HTR-8/SVneo (cell line): ENCODE measurements around the gene DNAJC3.
"Not testable (repeated sequence)": the region's sequence is repeated elsewhere in the genome, so short reads cannot be mapped to it uniquely, and the experiment has no call there.

Experiments used
- DNase-seq: peaks from one replicate; pipeline ENCODE4 v3.0.0; 2011; ENCODE audit warnings: low spot score, mixed read lengths; ENCODE audit not compliant: insufficient read length
- FAIRE-seq: peaks from 2 replicates; lab custom pipeline; 2011; peaks lifted over from hg19 to GRCh38; lab: Jason Lieb, UNC

DNAJC3 gene

DNA sequence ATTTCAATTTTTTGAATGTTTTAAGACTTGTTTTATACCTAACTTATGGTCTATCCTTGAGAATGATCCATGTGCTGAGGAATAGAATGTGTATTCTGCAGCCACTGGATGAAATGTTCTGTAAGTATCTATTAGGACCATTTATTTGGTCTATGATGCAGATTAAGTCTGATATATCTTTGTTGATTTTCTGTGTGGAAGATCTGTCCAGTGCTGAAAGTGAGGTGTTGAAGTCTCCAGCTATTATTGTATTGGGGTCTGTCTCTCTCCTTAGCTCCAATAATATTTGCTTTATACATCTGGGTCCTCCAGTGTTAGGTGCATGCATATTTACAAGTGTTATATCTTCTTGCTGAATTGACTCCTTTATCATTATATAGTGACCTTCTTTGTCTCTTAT, 9.7 kb upstream of the DNAJC3 start:
- FAIRE-seq, DNase-seq: not testable (repeated sequence)

DNA sequence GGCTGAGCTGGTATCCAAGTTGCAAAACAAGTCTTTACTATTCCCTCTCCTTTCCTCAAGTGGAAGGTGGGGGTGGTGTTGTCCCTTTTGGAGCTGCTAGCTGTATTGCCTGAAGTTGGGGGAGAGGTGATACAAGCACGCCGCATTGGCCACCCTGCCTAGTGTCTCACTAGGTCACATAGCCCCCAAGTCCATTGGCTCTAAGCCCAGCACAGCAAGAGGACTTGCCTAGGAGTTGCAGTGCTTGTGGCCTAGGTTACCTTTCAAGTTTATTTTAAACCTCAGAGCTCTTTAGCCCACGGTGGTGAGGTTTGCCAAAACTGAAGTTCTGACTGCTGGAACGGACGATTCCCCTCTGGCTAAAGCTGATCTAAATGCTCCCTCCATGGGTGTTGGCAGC, 5.3 kb upstream of the DNAJC3 start:
- FAIRE-seq: no peak
- DNase-seq: no peak

DNA sequence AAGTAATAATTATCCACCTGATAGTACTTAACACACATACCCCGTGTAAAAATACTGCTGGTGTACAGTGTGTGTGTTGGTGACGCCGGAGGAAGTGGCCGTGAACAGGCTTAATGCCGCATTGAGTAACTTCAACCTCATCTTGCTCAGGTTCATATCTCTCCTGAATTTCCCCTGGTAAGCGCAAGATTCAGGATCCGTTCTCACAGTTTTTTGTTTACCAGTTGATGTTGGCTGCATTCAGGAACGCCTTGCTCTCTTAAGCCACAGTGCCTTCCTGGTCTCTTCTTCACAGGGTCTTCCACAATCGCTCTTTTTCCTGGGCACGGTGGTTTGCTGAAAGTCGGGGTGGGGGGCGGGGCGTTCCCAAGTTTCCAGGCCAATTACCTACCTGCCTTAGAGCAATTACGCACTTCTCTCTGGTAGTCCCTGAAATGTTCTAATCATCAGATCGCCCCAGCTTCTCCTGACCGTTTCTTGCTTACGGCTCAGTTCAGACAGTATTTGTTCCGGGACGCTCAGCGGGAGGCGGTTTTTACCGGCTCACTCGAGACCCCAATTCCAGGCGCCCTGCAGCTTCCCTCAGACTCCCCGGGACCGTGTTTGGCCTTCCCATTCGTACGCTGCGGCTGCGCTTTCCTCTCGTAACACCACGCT, 706 bp upstream of the DNAJC3 start:
- DNase-seq: no peak

DNA sequence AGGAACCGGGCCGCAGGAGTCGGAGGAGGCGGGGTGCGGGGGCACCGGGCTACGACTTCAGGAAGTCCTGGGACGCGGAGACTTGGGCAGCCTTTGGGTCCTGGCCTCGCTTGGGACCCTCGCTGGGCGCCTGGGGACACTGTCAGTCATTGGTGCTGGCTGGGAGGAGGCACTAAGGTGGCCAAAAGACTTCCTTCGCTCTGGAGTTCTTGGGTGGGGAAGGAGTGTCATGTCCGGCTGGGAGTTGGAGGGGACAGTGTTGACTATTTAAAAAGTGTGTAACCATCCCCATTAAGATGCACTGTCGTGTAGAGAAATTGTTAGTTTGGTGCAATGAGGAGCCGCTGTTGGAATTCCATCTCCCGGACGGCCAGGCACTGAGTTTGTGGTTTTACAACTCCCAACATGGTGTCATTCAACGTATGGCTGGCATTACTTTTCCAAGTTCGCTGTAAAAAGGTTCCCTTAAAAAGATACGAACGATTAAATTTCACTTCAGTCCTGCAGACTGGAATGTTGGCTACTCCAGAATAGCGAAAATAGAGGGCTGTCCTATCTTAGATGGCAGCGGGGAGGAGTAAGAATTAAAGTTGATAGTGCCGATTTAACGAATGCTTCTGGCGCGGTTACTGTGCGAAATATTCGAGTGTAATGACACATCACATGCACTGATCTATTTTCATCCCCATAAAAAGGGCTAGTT, 776 bp downstream of the DNAJC3 start:
- FAIRE-seq (no peak), DNase-seq (no peak)

More for the DNA sequence above, 706 bp upstream of the DNAJC3 start:
- FAIRE-seq: no peak

DNA sequence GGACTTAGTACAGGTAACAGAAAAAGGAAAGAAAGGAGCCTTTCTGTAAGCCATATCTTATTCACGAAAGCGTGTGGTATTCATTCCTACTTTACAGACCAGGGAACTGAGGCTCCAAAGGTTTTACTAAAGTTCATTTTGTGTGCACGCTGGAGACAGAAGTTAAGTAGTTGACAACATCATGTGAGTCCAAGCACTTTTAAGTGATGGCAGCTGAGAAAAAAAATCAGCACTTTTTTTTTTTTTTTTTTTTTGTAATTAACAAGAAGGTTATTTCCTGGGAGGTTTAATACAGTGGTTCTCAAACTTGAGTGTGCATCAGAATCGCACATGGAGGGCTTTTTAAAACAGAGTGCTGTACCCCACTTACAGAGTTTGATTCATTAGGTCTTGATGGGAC, 2.0 kb downstream of the DNAJC3 start:
- FAIRE-seq (no peak), DNase-seq (no peak)

DNA sequence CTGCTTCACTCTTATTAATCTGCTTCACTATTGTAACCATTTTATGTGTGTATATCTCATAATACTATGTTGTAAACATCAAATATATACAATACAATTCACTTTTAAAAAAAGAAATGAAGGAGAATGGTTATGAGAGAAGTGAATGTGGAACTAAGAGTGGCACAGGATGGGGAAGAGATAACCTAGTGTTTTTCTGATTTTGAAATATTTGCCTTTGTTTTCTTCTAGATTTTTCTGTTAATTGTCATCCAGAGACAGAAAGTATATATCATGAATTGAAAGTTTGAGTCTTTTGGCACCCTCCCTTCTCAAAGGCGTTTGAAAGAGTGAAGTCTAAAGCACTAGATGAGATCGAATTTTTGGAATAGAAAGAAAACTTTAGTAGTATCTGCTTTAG, 2.8 kb downstream of the DNAJC3 start:
- no peak for DNase-seq
- FAIRE-seq: no peak

DNA sequence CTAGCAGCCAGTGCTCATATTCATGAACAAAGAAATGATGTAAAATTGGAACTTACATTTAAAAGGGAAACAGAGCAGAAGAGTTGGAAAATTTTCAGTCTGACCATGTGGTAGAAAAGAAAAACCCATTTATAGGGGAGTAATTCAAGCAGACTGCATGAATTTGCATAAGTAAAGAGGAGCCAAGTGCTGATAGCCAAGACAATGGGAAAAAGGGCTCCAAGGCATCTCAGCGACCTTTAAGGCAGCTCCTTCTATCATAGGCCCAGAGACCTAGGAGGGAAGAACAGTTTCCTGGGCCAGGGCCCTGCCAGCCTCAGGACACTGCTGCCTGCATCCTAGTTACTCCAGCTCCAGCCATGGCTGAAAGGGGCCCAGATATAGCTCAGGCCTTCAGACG, 7.5 kb downstream of the DNAJC3 start:
- FAIRE-seq (no peak), DNase-seq (no peak)

DNA sequence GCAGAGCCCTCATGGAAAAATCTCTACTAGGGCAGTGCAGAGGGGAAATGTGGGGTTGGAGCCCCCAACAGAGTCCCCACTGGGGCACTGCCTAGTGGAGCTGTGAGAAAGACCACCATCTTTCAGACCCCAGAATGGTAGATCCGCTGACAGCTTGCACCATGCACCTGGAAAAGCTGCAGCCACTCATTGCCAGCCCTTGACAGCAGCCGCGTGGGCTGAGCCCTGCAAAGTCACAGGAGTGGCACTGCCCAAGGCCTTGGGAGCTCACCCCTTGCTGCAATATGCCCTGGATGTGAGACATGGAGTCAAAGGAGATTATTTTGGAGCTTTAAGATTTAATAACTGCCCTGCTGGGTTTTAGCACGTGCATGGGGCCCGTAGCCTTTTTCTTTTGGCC, 8.0 kb downstream of the DNAJC3 start:
- DNase-seq, FAIRE-seq: not testable (repeated sequence)

DNA sequence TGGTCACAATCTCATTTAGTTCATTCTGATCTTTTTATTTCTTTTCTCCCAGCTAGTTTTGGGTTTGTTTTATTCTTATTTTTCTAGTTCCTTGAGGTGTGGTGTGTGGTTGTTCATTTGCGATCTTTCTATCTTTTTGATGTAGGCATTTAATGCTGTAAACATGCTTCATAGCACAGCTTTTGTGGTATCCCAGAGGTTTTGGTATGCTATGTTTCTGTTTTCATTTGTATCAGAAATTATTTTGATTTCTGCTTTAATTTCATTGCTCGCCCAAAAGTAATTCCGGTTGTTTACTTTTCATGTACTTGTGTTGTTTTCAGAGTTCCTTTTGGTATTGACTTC, 12.6 kb downstream of the DNAJC3 start:
- DNase-seq (no peak), FAIRE-seq (no peak)

DNA sequence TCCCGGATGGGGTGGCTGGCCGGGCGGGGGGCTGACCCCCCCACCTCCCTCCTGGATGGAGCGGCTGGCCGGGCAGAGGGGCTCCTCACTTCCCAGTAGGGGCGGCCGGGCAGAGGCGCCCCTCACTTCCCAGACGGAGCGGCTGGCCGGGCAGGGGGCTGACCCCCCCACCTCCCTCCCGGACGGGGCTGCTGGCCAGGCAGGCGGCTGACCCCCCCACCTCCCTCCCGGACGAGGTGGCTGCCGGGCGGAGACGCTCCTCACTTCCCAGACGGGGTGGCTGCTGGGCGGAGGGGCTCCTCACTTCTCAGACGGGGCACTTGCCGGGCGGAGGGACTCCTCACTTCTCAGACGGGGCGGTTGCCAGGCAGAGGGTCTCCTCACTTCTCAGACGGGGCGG, 14.0 kb downstream of the DNAJC3 start:
- not testable (repeated sequence) for DNase-seq, FAIRE-seq

DNA sequence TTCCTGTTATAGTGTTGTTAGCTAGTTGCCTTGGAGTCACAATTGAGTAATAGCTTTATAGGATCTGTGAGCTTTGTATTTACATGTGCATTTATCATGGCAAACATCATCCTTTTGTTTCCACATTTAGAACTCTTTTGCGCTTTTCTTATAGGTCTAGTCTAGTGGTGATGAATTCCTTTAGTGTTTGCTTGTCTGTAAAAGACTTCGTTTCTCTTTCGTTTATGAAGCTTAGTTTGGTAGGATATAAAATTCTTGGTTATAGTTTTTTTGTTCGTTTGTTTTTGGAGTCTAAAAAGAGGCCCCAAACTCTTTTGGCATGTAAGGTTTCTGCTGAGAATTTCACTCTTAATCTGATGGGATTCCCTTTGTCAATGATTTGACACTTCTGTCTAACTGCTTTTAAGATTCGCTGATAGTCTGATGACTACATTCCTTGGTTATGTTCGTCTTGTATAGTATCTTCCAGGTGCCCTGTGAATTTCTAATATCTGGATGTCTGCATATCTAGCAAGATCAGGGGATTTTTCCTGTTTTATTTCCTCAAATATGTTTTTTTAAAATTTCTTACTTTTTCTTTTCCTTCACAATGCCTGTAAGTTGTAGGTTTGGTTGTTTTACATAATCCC, 20.2 kb downstream of the DNAJC3 start:
- FAIRE-seq: no peak
- DNase-seq: no peak

DNA sequence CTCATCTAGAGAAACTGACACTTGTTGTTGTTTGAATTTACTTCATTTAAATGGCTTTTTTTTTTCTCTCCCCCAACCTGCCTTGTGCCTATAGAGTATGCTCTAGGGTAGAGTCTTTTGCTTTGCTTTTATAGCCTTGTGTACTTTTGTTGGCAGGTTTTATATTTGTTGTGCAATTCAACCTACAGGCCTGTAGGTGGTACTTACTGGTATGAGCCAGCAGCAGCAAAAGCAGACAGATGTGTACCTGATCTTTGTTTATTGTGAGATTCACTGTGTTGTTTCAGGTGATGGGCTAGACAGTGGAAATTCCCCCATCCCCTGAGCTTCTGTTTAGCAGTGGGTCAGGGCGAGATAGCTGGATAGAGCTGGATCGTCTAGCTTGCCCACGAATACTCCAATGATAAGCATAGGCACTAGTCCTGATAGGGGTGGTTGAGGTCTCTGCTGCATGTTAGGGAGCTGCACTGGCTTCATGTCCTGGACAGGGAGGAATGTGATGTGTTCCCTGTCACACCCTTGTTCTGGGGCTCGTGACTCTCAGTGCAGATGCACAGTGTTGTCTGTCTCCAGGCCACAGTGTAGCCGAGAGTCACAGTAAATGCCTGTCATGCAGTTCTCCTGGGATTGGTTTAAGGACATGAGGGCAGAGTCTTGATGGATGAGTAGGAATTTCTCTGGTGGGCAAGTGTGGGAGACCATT, 21.3 kb downstream of the DNAJC3 start:
- DNase-seq (no peak), FAIRE-seq (no peak)

DNA sequence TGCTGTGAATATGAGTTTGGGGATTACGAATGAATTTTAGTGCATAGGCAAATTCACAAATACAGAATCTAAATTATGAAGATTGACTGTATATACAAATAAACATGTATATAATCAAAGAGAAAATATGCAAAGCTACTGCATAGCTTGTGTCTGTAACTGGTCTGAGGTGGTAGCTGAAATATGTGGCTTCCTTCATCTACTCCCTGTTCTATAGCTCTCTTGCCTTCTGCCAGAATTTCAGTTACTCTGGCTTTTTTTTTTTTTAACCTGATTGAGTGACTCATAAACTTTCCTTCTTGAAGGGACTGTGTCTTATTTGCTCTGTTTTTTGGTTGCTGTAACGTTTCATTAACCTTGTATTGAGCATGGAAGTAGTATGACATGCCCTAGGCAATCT, 26.6 kb downstream of the DNAJC3 start:
- DNase-seq (no peak), FAIRE-seq (no peak)

DNA sequence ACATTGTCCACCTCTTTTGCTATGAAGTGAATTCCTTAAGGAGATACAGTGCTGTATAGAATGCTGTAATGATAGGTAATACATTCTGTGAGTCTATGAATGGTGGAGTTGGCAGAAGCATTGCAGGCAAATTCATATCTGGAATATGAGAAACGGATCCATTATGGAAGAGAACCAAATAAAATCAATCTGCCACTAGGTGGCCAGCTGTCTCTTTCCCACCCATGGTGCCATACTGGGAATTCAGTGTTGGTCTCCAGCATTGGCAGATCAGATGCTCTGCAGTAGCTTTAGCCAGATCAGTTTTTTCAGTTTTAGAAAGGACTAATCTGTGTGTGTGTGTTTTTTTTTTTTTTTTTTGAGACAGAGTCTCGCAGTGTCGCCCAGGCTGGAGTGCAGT, 27.6 kb downstream of the DNAJC3 start:
- FAIRE-seq: no peak
- peak; percentile 3 for DNase-seq

DNA sequence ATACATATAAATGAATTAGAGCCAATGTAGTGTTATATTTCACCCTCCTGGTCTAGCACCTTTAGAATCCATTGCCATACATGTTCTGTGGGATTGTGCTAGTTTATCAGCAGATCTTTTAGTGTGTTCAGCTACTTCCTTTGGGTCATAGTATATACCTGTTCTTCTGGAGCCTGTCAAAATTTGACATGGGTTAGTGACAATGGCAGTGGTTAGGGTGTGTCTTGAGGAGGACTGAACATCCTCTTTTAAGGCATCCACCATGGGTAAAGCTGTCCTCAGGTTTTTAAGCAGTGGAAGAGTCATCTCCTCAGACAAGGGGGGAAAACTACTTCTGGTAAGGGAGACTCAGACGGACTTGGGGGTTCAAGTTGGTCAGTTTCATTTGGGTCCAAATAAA, 29.4 kb downstream of the DNAJC3 start:
- no peak for FAIRE-seq
- no peak for DNase-seq

DNA sequence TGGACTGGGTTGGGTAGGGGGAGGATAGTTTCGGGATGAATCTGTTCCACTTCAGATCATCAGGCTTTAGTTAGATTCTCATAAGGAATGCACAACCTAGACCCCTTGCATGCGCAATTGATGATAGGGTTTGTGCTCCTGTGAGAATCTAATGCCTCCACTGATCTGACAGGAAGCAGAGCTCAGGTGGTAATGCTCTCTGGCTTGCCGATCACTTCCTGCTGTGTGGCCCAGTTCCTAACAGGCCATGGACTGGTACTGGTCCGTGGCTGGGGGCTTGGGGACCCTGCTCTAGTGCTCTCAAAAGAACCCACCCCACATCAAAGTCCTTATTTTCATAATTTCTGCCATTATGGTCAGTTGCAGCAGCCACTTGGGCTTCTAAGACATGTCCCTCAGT, 30.1 kb downstream of the DNAJC3 start:
- DNase-seq (no peak), FAIRE-seq (no peak)

DNA sequence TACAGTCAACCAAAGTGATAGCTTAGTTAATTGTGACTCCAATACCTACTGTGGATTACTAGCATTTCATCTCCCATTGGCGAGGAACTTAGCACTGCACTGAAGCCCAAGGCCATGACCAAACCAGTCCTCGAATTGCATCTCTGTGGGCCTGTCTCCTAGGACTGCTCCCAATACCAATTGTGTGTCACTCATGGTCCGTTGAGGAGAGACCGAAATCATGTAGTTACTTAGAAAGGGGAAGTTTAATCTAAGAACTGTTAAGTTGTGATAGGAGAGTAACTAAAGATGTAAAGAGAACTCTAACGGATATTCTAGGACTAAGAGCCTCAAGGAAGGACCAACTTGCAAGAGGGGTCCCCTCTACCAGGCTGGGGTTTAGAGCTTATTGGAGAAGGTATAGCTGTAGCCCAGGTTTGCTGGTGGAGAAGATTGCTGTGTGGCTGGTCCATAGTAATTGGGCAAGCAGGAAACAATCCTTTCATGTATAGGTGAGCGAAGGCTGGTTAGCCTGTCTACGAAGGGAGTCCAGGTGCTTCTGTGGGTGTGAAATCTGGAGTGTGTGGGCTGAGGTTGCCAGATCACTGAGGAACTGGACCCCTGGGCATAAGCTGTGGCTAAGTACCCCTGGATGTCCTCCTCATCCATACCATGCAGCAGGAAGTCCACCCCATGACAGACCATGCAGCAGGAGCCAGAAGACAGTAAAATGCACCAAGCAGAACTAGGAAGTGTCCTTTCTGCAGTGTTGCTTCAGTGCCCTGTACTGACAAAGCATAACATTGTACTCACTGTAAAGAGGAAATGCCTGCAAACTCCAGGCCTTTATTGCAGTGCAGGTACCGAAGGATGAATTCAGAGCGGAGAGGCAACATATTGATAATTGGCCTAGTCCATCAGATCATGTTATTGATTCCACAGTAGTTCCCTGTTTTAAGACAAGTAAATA, 30.8 kb downstream of the DNAJC3 start:
- DNase-seq (no peak), FAIRE-seq (no peak)

DNA sequence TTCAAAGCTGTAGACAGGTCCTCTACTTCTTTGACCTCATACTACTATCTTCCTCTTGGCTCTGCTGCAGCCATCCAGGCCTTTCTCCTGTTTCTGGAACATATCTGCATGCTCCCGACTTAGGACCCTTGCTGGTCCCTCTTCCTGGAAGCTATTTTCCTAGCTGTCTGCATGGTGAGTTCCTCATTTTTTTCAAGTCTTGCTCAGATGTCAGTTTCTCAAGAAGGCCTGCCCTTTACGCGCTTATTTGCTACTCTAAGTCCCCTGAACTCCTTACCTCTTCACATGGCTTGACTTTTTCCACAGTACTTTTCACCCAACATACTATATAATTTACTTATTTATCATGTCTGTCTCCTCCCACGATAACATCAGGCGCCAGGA, 31.4 kb downstream of the DNAJC3 start:
- DNase-seq (no peak), FAIRE-seq (no peak)

DNA sequence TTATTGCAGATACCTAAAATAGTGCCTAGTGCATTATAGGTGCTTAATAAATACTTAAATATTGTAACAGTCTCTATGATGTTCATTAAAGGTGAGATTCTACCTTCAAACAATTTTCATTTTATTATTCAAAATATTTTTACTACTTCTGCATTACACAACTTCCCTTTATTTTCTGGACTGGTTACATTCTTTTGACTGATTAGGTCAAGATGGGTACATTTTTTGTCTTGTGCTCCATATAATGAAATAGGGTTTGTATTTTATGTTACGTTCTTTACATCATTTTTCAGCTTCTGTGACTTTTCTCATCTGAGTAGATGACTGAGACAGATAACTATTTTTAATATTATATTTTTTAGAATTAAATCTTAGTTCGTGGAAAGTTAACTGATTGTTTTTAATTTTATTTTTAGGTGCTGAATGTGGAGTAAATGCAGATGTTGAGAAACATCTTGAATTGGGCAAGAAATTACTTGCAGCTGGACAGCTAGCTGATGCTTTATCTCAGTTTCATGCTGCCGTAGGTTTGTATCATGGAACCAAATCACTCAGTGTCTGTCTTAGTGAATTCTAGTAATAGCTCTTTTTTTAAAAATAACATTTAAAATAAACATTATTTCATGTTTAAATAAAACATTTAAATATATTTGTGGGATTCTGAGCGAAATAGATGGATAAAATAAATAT, 32.0 kb downstream of the DNAJC3 start:
- DNase-seq: no peak
- no peak for FAIRE-seq
